Measurements from ENCODE around the gene PARP16.

PARP16 gene, protein sequence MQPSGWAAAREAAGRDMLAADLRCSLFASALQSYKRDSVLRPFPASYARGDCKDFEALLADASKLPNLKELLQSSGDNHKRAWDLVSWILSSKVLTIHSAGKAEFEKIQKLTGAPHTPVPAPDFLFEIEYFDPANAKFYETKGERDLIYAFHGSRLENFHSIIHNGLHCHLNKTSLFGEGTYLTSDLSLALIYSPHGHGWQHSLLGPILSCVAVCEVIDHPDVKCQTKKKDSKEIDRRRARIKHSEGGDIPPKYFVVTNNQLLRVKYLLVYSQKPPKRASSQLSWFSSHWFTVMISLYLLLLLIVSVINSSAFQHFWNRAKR

GRCh38 chr15:65286704-65287519, at the start of gene PARP16:
Gene PARP16 (minus strand): TSS chr15:65286883. CDS start chr15:65286426, 457 bp downstream.
- peak; percentile 86 to 88 for DNase-seq

GRCh38 chr15:65335278-65336055, 48.8 kb upstream of the PARP16 start:
- no peak for DNase-seq

DNA sequence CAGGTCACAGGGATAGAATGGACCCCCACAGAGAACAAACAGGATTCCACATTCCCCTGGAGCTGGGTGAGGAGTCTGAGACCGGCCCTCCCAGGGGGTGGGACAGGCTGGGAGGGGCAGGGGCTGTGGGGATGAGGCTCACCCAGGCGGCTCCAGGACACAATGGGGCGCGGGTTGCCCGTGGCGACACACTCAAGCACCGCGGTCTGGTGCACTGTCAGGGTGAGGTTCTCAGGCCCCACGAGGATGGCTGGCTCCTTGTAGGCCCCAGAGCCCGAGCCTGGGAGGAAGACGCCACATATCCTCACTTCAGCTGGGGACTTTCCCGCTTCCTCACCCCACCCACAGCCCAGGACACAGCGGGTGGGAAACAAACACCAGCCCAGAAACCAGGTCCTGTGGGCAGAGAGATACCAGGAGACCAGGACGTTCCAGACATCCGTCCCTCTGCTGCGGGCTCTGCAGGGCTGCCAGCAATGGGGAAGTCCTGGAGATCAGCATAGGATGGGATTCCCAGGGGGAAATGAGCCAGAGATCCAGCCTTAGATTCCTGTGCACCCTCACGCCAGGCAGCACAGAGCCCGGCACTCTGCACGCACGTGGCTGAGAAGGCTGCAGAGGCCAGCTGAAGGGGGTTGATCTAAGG, 48.0 kb upstream of the PARP16 start:
- DNase-seq: no peak

GRCh38 chr15:65333856-65334255, 47.2 kb upstream of the PARP16 start:
- DNase-seq: no peak

- DNase-seq: no peak
These were observed 46.6 kb upstream of the PARP16 start for GRCh38 chr15:65333148-65333820.

DNA sequence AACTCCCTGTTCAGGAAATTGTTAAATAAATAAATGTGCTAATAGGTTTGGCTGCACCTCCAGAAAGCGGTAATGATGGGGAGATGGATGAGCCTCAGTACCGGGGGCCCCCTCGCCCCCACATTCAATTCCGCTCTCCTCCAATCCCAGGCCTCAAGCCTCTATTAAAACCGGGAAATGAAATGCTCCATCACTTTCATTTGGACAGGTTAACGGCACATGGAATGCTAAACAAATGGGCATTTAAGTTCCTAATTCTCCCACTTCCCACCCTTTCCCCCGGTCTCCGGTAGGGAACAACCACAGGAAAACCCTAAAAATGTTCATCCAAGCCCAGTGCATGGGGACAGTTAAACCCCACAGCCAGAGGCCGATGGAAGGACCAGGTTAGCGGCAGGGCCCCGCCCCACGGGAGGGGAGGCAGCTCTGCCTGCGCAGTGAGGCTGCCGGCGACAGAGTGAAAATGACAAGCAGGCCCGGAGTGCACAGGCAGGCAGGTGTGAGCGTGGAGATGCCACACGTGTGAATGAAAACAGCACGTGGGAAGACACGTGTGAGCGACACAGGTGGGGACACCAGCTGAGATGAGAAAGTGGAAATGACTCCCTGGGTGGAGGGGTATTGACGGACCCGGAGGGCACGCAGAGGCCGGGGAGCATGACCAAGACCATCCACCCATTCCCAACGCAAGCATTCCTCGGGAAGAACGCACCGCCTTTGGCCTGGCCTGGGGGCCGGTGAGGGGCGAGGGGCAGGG, 45.9 kb upstream of the PARP16 start:
- DNase-seq: no peak

- no peak for DNase-seq
These were observed 45.1 kb upstream of the PARP16 start for GRCh38 chr15:65331811-65332210.

GRCh38 chr15:65330934-65331645, 44.4 kb upstream of the PARP16 start:
- peak; percentile 4 to 6 for DNase-seq

DNA sequence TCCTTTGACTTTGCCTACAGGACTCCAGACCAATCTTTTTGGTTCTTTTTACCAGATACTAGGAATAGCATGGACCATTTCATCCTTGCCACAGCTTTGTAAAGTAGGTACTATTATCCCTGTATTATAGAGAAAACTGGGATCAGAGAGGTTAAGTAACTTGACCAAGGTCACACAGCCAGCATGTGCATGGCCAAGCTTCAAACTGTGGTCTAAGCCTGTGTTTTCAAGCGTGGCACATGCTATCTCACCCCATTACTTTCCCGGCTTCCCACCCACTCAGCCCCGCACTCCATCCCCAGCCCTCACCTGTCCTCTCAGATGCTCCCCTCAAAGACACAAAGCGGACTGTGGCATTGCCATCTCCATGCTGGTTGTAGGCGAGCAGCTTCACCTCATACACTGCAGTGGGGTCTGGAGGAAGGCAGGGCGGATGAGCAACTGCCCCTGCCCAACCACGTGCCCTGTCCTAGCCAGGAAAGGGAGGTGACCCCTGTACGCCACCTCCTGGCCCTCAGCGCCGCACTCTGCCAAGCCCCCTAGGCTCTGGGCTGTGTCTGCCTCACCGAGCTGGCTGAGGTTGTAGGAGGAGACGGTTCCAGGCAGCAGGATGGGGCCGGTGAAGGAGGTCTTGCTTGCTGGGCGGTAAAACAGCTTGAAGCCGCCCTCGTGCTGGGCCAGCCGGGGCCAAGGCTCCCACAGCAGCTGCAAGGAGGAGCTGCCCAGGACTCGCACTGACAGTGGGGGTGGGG, 43.5 kb upstream of the PARP16 start:
- DNase-seq: no peak

DNA sequence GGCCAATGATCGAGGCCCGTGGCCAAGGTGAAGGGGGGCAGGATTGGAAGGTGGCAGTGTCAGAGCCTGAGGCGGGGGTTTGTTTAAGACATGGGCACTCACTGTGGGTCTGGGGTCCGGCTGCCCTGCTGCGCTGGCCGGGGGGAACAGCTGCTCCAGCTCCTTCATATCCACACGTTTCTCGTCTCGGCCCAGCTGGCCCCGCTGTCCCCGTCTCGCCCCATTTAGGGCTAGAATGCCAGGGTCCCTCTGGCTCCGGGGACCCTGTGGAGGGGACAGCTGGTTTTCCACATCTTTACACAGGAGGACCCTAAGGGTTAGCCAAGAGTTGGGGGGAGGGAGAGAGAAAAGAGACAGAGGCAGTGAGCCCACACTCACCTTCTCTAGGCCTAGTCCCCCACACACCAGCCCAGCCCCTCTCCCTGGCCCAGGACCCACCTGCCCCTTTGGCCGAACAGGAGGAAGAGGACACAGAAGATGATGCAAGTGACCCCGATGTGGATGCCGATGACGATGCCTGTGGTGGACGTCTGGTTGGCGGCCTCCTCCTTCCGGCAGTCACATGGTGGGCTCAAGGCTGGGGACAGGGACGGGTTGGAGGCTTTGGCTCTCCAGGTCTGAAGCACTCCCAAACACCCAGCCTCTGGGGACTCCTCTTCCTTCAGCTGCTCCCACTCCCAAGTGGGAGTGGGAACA, 42.8 kb upstream of the PARP16 start:
- no peak for DNase-seq

- no peak for DNase-seq
These were observed 42.0 kb upstream of the PARP16 start for GRCh38 chr15:65328506-65329287.

DNA sequence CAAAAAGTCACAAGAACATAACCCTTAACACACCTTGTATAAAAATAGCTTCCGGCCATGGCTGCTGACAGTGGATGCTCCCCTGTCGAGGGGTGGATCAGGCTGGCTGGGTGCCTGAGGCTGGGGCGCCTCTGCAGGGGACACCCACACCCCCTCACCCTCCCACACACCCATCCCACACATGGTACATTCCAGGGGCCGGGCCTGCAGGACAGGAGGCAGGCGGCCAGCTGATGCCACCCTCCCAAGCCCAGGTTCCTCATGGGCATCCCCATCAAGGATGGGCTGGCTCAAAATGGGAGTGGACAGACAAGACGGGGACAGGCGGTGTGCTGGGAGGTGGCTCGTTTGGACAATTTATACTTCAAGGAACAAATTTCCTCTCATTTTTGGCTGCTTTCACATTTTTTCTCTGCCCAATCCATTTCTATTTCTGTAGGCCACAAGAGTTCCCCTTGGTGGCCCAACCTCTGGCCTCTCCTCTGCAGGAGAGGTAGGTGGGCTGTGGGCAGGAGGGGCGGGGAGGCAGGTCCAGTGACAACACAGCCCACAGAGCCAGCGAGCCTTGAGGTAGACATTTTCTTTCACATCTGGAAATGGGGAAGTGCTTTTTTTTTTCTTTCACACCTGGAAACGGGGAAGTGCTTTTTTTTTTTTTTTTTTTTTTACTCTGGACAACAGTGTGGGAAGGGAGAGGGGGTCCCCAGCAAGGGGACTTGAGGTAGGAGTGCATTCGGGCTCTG, 41.1 kb upstream of the PARP16 start:
- DNase-seq: no peak

DNA sequence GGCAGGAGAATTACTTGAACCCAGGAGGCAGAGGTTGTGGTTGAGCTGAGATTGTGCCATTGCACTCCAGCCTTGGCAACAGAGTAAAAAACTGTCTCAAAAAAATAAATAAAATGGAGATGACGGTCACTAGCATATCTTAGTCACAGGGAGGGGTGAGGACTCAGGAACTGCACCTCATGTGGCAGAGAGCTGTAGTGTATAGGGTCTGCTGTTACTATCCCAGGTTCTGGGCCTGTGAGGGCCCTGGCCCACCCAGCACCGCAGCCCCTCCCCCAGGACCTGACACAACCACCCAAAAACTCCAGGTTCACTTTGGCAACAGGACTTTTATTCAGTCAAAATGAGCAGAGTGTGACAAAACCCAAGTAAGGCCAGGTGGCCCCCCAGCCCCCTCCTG, 40.1 kb upstream of the PARP16 start:
- no peak for DNase-seq

DNA sequence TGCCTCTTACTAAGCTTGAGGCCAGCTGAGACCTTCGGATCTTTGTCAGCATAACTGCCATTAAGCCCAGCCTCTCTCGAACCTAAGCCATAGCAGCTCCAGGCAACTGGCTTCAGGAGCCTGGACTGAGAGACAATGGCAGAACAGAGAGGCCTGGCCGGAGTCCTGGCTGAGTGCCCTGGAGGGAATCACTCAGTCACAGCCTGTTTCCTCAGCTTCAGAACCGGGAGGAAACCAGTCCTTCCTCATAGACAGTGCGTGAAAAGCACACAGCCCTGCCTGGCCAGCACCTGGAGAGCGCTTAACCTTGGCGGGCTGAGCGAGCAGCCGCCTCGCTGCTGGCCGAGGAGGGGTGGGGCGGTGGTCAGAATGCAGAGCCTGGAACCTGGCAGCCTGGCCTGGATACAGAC, 39.4 kb upstream of the PARP16 start:
- DNase-seq: no peak

- no peak for DNase-seq
These were observed 36.4 kb upstream of the PARP16 start for GRCh38 chr15:65323071-65323511.

- peak; percentile 73 to 79 for DNase-seq
These were observed 32.2 kb upstream of the PARP16 start for GRCh38 chr15:65318870-65319356.

DNA sequence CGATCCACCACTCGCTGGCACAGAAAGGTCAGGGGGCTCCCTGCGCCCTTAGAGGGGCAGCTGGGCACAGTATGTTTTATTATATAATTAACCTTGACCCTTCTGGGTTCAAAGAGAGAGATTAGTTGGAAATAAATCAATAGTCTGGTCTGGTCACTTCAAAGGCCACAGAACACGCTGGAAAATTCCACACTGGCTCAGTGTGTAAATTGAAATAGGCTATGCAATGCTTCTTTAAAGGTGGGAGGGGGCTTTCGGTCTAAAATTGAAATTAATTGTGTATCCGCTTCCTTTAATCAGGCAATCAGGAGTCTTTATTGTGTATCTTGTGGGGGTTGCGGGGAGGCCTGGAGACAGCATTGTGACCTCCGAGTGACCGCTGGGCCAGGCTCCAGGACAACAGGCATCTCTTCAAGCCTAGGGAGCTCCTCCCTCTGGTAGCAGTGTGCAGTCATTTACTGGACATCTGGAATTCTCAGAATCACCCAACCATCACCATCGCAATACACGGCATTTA, 25.8 kb upstream of the PARP16 start:
- no peak for DNase-seq

All from Kasumi-1 (cell line).